Activated T-helper 1 cell treated with anti-CD3 and anti-CD28 coated beads, Interleukin-2, amount 50 U/mL, for 16 hours (primary cell): Measurements from ENCODE around the gene FRMD4B.
A peak's percentile ranks its signal among the peaks of the same experiment; 100 is the strongest.
"Not testable (repeated sequence)": the region's sequence is repeated elsewhere in the genome, so short reads cannot be mapped to it uniquely, and the experiment has no call there.

ENCODE experiments used
- DNase-seq, 2 donors: peaks; one replicate each; pipeline ENCODE4 v3.0.0-alpha.2; 2020; ENCODE audit warnings: low read depth in 1 of 2, low spot score in 1 of 2

The FRMD4B gene

GRCh38 chr3:69323941-69324340 is 61.9 kb downstream of the FRMD4B start:
- no peak for DNase-seq

GRCh38 chr3:69322512-69322911 is 63.4 kb downstream of the FRMD4B start:
- not testable (repeated sequence) for DNase-seq

GRCh38 chr3:69322158-69322509 is 63.8 kb downstream of the FRMD4B start:
- no peak for DNase-seq

- DNase-seq: no peak
Observed at GRCh38 chr3:69321301-69322157, 64.4 kb downstream of the FRMD4B start.

GRCh38 chr3:69320871-69321271 is 65.0 kb downstream of the FRMD4B start:
- DNase-seq: no peak

GRCh38 chr3:69319652-69320051 is 66.2 kb downstream of the FRMD4B start:
- no peak for DNase-seq

- DNase-seq: no peak
Observed at GRCh38 chr3:69318410-69318809, 67.5 kb downstream of the FRMD4B start.

GRCh38 chr3:69313251-69313650 is 72.6 kb downstream of the FRMD4B start:
- no peak for DNase-seq

- DNase-seq: no peak
Observed at GRCh38 chr3:69309814-69310213, 76.1 kb downstream of the FRMD4B start.

- DNase-seq: peak; percentile 30 to 52
Observed at GRCh38 chr3:69306239-69307185, 79.4 kb downstream of the FRMD4B start.

- no peak for DNase-seq
Observed at GRCh38 chr3:69305011-69305410, 80.9 kb downstream of the FRMD4B start.

GRCh38 chr3:69304396-69304795 is 81.5 kb downstream of the FRMD4B start:
- DNase-seq: no peak

GRCh38 chr3:69300296-69300695 is 85.6 kb downstream of the FRMD4B start:
- no peak for DNase-seq

GRCh38 chr3:69299344-69299743 is 86.5 kb downstream of the FRMD4B start:
- DNase-seq: no peak

- DNase-seq: no peak
Observed at GRCh38 chr3:69297501-69297900, 88.4 kb downstream of the FRMD4B start.

GRCh38 chr3:69296995-69297394 is 88.9 kb downstream of the FRMD4B start:
- DNase-seq: no peak

- no peak for DNase-seq
Observed at GRCh38 chr3:69294014-69294766, 91.7 kb downstream of the FRMD4B start.

GRCh38 chr3:69292959-69293574 is 92.8 kb downstream of the FRMD4B start:
- DNase-seq: no peak

- DNase-seq: no peak
Observed at GRCh38 chr3:69292185-69292584, 93.7 kb downstream of the FRMD4B start.

GRCh38 chr3:69290430-69290829 is 95.5 kb downstream of the FRMD4B start:
- no peak for DNase-seq

- no peak for DNase-seq
Observed at GRCh38 chr3:69290006-69290405, 95.9 kb downstream of the FRMD4B start.
